Measurements from ENCODE around the gene PLEKHA8.

GRCh38 chr7:30084212-30084611 is 56.0 kb downstream of the PLEKHA8 start:
- TF ChIP-seq, protein P1, sequence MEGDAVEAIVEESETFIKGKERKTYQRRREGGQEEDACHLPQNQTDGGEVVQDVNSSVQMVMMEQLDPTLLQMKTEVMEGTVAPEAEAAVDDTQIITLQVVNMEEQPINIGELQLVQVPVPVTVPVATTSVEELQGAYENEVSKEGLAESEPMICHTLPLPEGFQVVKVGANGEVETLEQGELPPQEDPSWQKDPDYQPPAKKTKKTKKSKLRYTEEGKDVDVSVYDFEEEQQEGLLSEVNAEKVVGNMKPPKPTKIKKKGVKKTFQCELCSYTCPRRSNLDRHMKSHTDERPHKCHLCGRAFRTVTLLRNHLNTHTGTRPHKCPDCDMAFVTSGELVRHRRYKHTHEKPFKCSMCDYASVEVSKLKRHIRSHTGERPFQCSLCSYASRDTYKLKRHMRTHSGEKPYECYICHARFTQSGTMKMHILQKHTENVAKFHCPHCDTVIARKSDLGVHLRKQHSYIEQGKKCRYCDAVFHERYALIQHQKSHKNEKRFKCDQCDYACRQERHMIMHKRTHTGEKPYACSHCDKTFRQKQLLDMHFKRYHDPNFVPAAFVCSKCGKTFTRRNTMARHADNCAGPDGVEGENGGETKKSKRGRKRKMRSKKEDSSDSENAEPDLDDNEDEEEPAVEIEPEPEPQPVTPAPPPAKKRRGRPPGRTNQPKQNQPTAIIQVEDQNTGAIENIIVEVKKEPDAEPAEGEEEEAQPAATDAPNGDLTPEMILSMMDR (IDR thresholded peaks at IDR 0.05) = no peak
- no peak for TF ChIP-seq POLR2A (IDR thresholded peaks at IDR 0.05)
